Activated B cell treated with CpG ODN at 0.5 μM for 24 hours (primary cell): ENCODE results near the gene PPP2R3C. TPM values are rescaled to one million over a fixed set of nuclear protein-coding genes. Genes with fewer than 3 reads are reported as not detected.

ENCODE experiments used
- ATAC-seq: fragments of 200-7000 bp; cut with Tn5 transposase; one replicate; pipeline ENCODE4 v1.10.0; 2021; ENCODE audit warnings: low read depth, mild to moderate bottlenecking, moderate library complexity
- CTCF ChIA-PET: fragments of 350-600 bp; sonication (Branson Sonifier 250); formaldehyde crosslinking; loops from one replicate; lab custom pipeline; 2021; ENCODE audit warnings: antibody characterized with exemption; lab: Charles Lee
- POLR2A ChIA-PET: fragments of 350-600 bp; sonication (Branson Sonifier 250); formaldehyde crosslinking; loops from one replicate; lab custom pipeline; 2021; ENCODE audit warnings: antibody characterized with exemption; lab: Charles Lee
- DNase-seq: peaks from one replicate; pipeline ENCODE4 v3.0.0; 2022
- H3K27ac Mint-ChIP-seq: one replicate; pipeline ENCODE4 v1.8.0; 2020; ENCODE audit warnings: mixed read lengths
- H3K27me3 Mint-ChIP-seq: one replicate; pipeline ENCODE4 v1.8.0; 2021; ENCODE audit warnings: mixed read lengths
- H3K36me3 Mint-ChIP-seq: one replicate; pipeline ENCODE4 v1.8.0; 2021; ENCODE audit warnings: low read depth, mixed read lengths
- H3K4me1 Mint-ChIP-seq: one replicate; pipeline ENCODE4 v1.8.0; 2021; ENCODE audit warnings: mixed read lengths
- H3K4me3 Mint-ChIP-seq: one replicate; pipeline ENCODE4 v1.8.0; 2020; ENCODE audit warnings: mild to moderate bottlenecking, mixed read lengths
- H3K9me3 Mint-ChIP-seq: one replicate; pipeline ENCODE4 v1.8.0; 2020; ENCODE audit warnings: mixed read lengths
- CTCF ChIP-seq: fragments of 200-600 bp; IDR thresholded peaks from one replicate; pipeline ENCODE4 v1.8.0; 2022; ENCODE audit warnings: antibody characterized with exemption, mild to moderate bottlenecking
- intact Hi-C: fragments of 100-400 bp; cut with micrococcal nuclease; formaldehyde crosslinking; loops from one replicate; pipeline ENCODE4 v1.15.1; 2024
- total RNA-seq: library from RNA; stranded (reverse); gene quantifications from 2 replicates; pipeline ENCODE4 v1.2.3, GENCODE V29; 2022

Gene PPP2R3C
- 46.0 and 48.9 TPM in 2 replicates for total RNA-seq

- H3K36me3 Mint-ChIP-seq, result peaks cover 38% of the 10 kb centered on the region
These were observed at the start of gene PPP2R3C, which contains the start of gene PRORP for GRCh38 chr14:35121887-35122695. PPP2R3C (minus strand) TSS chr14:35121990; CDS start chr14:35121959, 31 bp downstream. PRORP (plus strand) TSS chr14:35122552; CDS start chr14:35123246, 694 bp downstream.

GRCh38 chr14:35167496-35167895 lies 45.7 kb upstream of the PPP2R3C start:
- Mint-ChIP-seq H3K4me3 (no peak overlapping the region), H3K36me3 (peaks cover 43% of the 10 kb centered on the region), H3K4me1 (no peaks in the 10 kb centered on the region), H3K9me3 (peaks cover 8% of the 10 kb centered on the region), H3K27me3 (no peaks in the 10 kb centered on the region), H3K27ac (no peak overlapping the region)
- no peak for ATAC-seq
- TF ChIP-seq CTCF, result no peak
- intact Hi-C loops, result no loop called here
- ChIA-PET CTCF (no interaction called here), POLR2A (no interaction called here)
- no peak for DNase-seq

More at GRCh38 chr14:35121887-35122695, at the start of gene PPP2R3C, which contains the start of gene PRORP:
- POLR2A ChIA-PET, result interaction anchor here (0.6 to 4.5 kb wide), 24 partner anchors 9 to 704 kb away, joined by 3 to 92 read pairs (median 4); partner anchors contain the start of genes BAZ1A, BRMS1L, FAM177A1 and NFKBIA
- H3K9me3 Mint-ChIP-seq, result no peaks in the 10 kb centered on the region
- H3K4me3 Mint-ChIP-seq, result peak within 1 kb of the TSS; percentile 99
- ATAC-seq, result peak; percentile 88
- TF ChIP-seq CTCF, result no peak
- peak within 1 kb of the TSS; percentile 100 for H3K27ac Mint-ChIP-seq
- H3K27me3 Mint-ChIP-seq, result no peaks in the 10 kb centered on the region
- CTCF ChIA-PET, result interaction anchor here (0.5 to 1.5 kb wide), 2 partner anchors 21 to 282 kb away, joined by 4 to 5 read pairs; partner anchors contain the start of gene NFKBIA
- intact Hi-C loops, result loop anchor here (1.0 to 5.0 kb wide), 13 partner anchors 76 to 704 kb away; partner anchors contain the start of genes BRMS1L, CFL2, EAPP and FAM177A1
- DNase-seq, result peak; percentile 82
- peaks cover 49% of the 10 kb centered on the region for H3K4me1 Mint-ChIP-seq

- H3K36me3 Mint-ChIP-seq, result peaks cover 40% of the 10 kb centered on the region
- intact Hi-C loops, result no loop called here
- CTCF ChIA-PET, result no interaction called here
These were observed 43.1 kb upstream of the PPP2R3C start for GRCh38 chr14:35164849-35165248.

GRCh38 chr14:35163384-35163783 lies 41.6 kb upstream of the PPP2R3C start:
- Mint-ChIP-seq H3K4me1 (peaks cover 17% of the 10 kb centered on the region), H3K4me3 (no peak overlapping the region), H3K36me3 (peaks cover 42% of the 10 kb centered on the region), H3K9me3 (no peaks in the 10 kb centered on the region), H3K27ac (no peak overlapping the region), H3K27me3 (no peaks in the 10 kb centered on the region)
- CTCF ChIA-PET, result no interaction called here
- DNase-seq (no peak), ATAC-seq (no peak)
- TF ChIP-seq CTCF, result no peak
- intact Hi-C loops, result no loop called here
- POLR2A ChIA-PET, result no interaction called here

More at GRCh38 chr14:35164849-35165248, 43.1 kb upstream of the PPP2R3C start:
- Mint-ChIP-seq H3K9me3 (peaks cover 6% of the 10 kb centered on the region), H3K27ac (no peak overlapping the region), H3K4me1 (peaks cover 13% of the 10 kb centered on the region), H3K27me3 (no peaks in the 10 kb centered on the region), H3K4me3 (no peak overlapping the region)
- DNase-seq (no peak), ATAC-seq (no peak)
- POLR2A ChIA-PET, result no interaction called here
- no peak for TF ChIP-seq CTCF

- Mint-ChIP-seq H3K4me1 (peaks cover 23% of the 10 kb centered on the region), H3K27me3 (no peaks in the 10 kb centered on the region), H3K4me3 (no peak overlapping the region), H3K36me3 (peaks cover 34% of the 10 kb centered on the region), H3K9me3 (no peaks in the 10 kb centered on the region), H3K27ac (no peak overlapping the region)
- TF ChIP-seq CTCF, result no peak
- ChIA-PET CTCF (no interaction called here), POLR2A (interaction anchor here (1.8 kb wide), 1 partner anchor 243 kb away, joined by 8 read pairs; the partner anchor contains the start of gene NFKBIA)
- ATAC-seq (no peak), DNase-seq (no peak)
- intact Hi-C loops, result no loop called here
These were observed 39.4 kb upstream of the PPP2R3C start for GRCh38 chr14:35161231-35161630.
